GM12865 (cell line): ENCODE data around the gene TSPAN17.

ENCODE experiments used
- DNase-seq: peaks from one replicate; pipeline ENCODE4 v3.0.0; 2010; ENCODE audit warnings: low read depth
- H3K4me3 ChIP-seq: 2 replicates; pipeline ENCODE4 v1.5.1; 2011; ENCODE audit warnings: mild to moderate bottlenecking, low read depth, low read length, control low read depth
- CTCF ChIP-seq: IDR thresholded peaks from 2 replicates; pipeline ENCODE4 v1.5.1; 2011; ENCODE audit warnings: low read length, control low read depth, low read depth, inconsistent platforms; ENCODE audit not compliant: insufficient read depth; ENCODE audit errors: missing control alignments

The TSPAN17 gene

GRCh38 chr5:176608937-176609723, 38.2 kb upstream of the TSPAN17 start:
- DNase-seq = peak; percentile 55
- H3K4me3 ChIP-seq = peak overlapping the region; percentile 58
- TF ChIP-seq CTCF = no peak

- DNase-seq = peak; percentile 77
- H3K4me3 ChIP-seq = peak within 1 kb of the TSS; percentile 91
- peak; percentile 11 for TF ChIP-seq CTCF
These were observed 37.4 kb upstream of the TSPAN17 start, which contains the start of gene GPRIN1 for GRCh38 chr5:176609724-176610434. Gene GPRIN1 (minus strand): TSS chr5:176610156. CDS start chr5:176599834, 10,322 bp downstream.

GRCh38 chr5:176610435-176610773, 36.9 kb upstream of the TSPAN17 start:
- no peak for TF ChIP-seq CTCF
- DNase-seq = no peak
- peak overlapping the region; percentile 91 for H3K4me3 ChIP-seq

GRCh38 chr5:176611435-176611834, 35.8 kb upstream of the TSPAN17 start:
- DNase-seq = peak; percentile 50
- H3K4me3 ChIP-seq = no peak overlapping the region
- no peak for TF ChIP-seq CTCF

- no peak overlapping the region for H3K4me3 ChIP-seq
- DNase-seq = no peak
- no peak for TF ChIP-seq CTCF
These were observed 35.3 kb upstream of the TSPAN17 start for GRCh38 chr5:176612008-176612407.

- DNase-seq = no peak
- no peak for TF ChIP-seq CTCF
- H3K4me3 ChIP-seq = no peak overlapping the region
These were observed 34.4 kb upstream of the TSPAN17 start for GRCh38 chr5:176612855-176613254.
